HepG2 (cell line): ENCODE measurements around the gene KLF17. TPM values are rescaled to one million over a fixed set of nuclear protein-coding genes. Genes with fewer than 3 reads are reported as not detected.

Source experiments
- ATAC-seq: fragments of 200-7000 bp; cut with Tn5 transposase; 3 replicates; pipeline ENCODE4 v1.9.1; 2020; ENCODE audit warnings: mild to moderate bottlenecking, moderate library complexity
- BruUV-seq: library from RNA; stranded (reverse); fragments of 400-500 nt; replicated peaks from 2 replicates; lab custom pipeline; 2021; lab: Mats Ljungman, UMichigan
- CTCF ChIA-PET: fragments of 300-600 bp; formaldehyde crosslinking; extraction: SDS; loops from one replicate; lab custom pipeline; 2021; ENCODE audit warnings: low total read pairs, inconsistent platforms, low intra/inter-chr PET ratio; lab: Yijun Ruan, JAX
- POLR2A ChIA-PET: fragments of 350-600 bp; sonication (Branson Sonifier 250); formaldehyde crosslinking; loops from one replicate; lab custom pipeline; 2020; ENCODE audit warnings: antibody characterized with exemption, inconsistent platforms; lab: Yijun Ruan, JAX
- DNase-seq: peaks from one replicate; pipeline ENCODE4 v3.0.0-alpha.2; 2015; ENCODE audit warnings: low spot score
- FAIRE-seq: peaks from 3 replicates; lab custom pipeline; 2011; peaks lifted over from hg19 to GRCh38; lab: Jason Lieb, UNC
- H2AFZ ChIP-seq: one replicate; pipeline ENCODE4 v1.6.1; 2011; ENCODE audit warnings: low read length, inconsistent platforms
- H3K27ac ChIP-seq: fragments of 300-600 bp; 3 replicates; pipeline ENCODE4 v1.8.0; 2011; ENCODE audit warnings: mixed run types, mild to moderate bottlenecking, mixed read lengths, low read length, inconsistent platforms; ENCODE audit not compliant: insufficient read depth; ENCODE audit errors: extremely low read length
- H3K27me3 ChIP-seq, 2 experiments: fragments of 200-600 bp in 1 of 2; 2 replicates in 1 of 2; 3 replicates in 1 of 2; pipeline versions ENCODE4 v1.6.0 to v1.8.0; 2011; ENCODE audit warnings: low read length in 2 of 2, mild to moderate bottlenecking in 2 of 2, moderate library complexity in 2 of 2, inconsistent platforms in 1 of 2; ENCODE audit not compliant: insufficient read depth in 2 of 2, control insufficient read depth in 1 of 2
- H3K36me3 ChIP-seq, 2 experiments: fragments of 200-600 bp in 1 of 2; replicated peaks in 1 of 2; 2 replicates in 1 of 2; 3 replicates in 1 of 2; pipeline versions ENCODE4 v1.5.1 to v1.8.0; 2011; ENCODE audit warnings: low read length in 2 of 2, inconsistent platforms in 1 of 2; ENCODE audit not compliant: insufficient read depth in 2 of 2, control insufficient read depth in 1 of 2
- H3K4me1 ChIP-seq: 2 replicates; pipeline ENCODE4 v1.5.1; 2012; ENCODE audit warnings: low read length, inconsistent platforms; ENCODE audit not compliant: insufficient read depth
- H3K4me2 ChIP-seq: 2 replicates; pipeline ENCODE4 v1.6.0; 2011; ENCODE audit warnings: low read depth, low read length, inconsistent platforms
- H3K4me3 ChIP-seq, 3 experiments: fragments of 200-600 bp in 1 of 3; sonication (generic), shearing (Covaris generic) in 1 of 3; replicated peaks in 1 of 3; 2 replicates each; pipeline ENCODE4 v1.5.1; 2011 to 2016; ENCODE audit warnings: low read length in 3 of 3, inconsistent platforms in 2 of 3, low read depth in 2 of 3, mild to moderate bottlenecking in 2 of 3, control low read depth in 1 of 3, mixed read lengths in 1 of 3; ENCODE audit not compliant: insufficient read depth in 1 of 3
- H3K79me2 ChIP-seq: one replicate; pipeline ENCODE4 v1.6.1; 2011; ENCODE audit warnings: low read length, inconsistent platforms; ENCODE audit not compliant: insufficient read depth
- H3K9ac ChIP-seq: 2 replicates; pipeline ENCODE4 v1.6.0; 2011; ENCODE audit warnings: mild to moderate bottlenecking, low read depth, low read length, inconsistent platforms; ENCODE audit not compliant: insufficient read depth
- H3K9me3 ChIP-seq: 2 replicates; pipeline ENCODE4 v1.5.1; 2012; ENCODE audit warnings: mild to moderate bottlenecking, low read length
- H4K20me1 ChIP-seq: 2 replicates; pipeline ENCODE4 v1.6.0; 2011; ENCODE audit warnings: inconsistent platforms, mild to moderate bottlenecking, low read length, moderate library complexity; ENCODE audit not compliant: insufficient read depth
- ELF1 ChIP-seq: sonication (generic); formaldehyde crosslinking; IDR thresholded peaks from 2 replicates; pipeline ENCODE4 v1.4.0; 2020; ENCODE audit warnings: missing genetic modification reagents
- ETV5 ChIP-seq: IDR thresholded peaks from 2 replicates; pipeline ENCODE4 v1.6.1; 2018; ENCODE audit warnings: missing biosample characterization, missing genetic modification reagents, inconsistent platforms, borderline replicate concordance
- FOXA1 ChIP-seq, 2 experiments: fragments of 450-650 bp in 1 of 2; sonication (generic) in 1 of 2; formaldehyde crosslinking in 1 of 2; IDR thresholded peaks; 2 replicates each; pipeline versions ENCODE4 v1.4.0 to v1.6.1; 2016 to 2020; ENCODE audit warnings: missing genetic modification reagents in 1 of 2
- FOXK1 ChIP-seq: sonication (generic); formaldehyde crosslinking; IDR thresholded peaks from 2 replicates; pipeline ENCODE4 v1.4.0; 2020; ENCODE audit warnings: low read depth, missing genetic modification reagents, borderline replicate concordance
- KLF6 ChIP-seq: IDR thresholded peaks from 2 replicates; pipeline ENCODE4 v1.8.0; 2016; ENCODE audit warnings: missing biosample characterization, missing genetic modification reagents
- MLLT10 ChIP-seq: sonication (generic); formaldehyde crosslinking; IDR thresholded peaks from 2 replicates; pipeline ENCODE4 v1.4.0; 2020; ENCODE audit warnings: missing genetic modification reagents
- MTA3 ChIP-seq: sonication (generic); formaldehyde crosslinking; IDR thresholded peaks from 2 replicates; pipeline ENCODE4 v1.4.0; 2020; ENCODE audit warnings: missing genetic modification reagents
- ONECUT2 ChIP-seq: sonication (generic); formaldehyde crosslinking; IDR thresholded peaks from 2 replicates; pipeline ENCODE4 v1.4.0; 2020; ENCODE audit warnings: missing genetic modification reagents
- SNAPC2 ChIP-seq: sonication (generic); formaldehyde crosslinking; IDR thresholded peaks from 2 replicates; pipeline ENCODE4 v1.8.1; 2022; ENCODE audit warnings: mild to moderate bottlenecking, missing genetic modification reagents
- TBX2 ChIP-seq: sonication (generic); formaldehyde crosslinking; IDR thresholded peaks from 2 replicates; pipeline ENCODE4 v1.5.0; 2020; ENCODE audit warnings: missing genetic modification reagents, mild to moderate bottlenecking, borderline replicate concordance
- ZFP90 ChIP-seq: sonication (generic); formaldehyde crosslinking; IDR thresholded peaks from 2 replicates; pipeline ENCODE4 v1.8.0; 2022; ENCODE audit warnings: missing genetic modification reagents, mild to moderate bottlenecking, inconsistent platforms, borderline replicate concordance
- ZNF143 ChIP-seq: sonication (generic); formaldehyde crosslinking; IDR thresholded peaks from 2 replicates; pipeline ENCODE4 v1.4.0; 2020; ENCODE audit warnings: missing genetic modification reagents
- WGBS: methylation state at CpG from one replicate; pipeline ENCODE4 v1.1.6; 2017; ENCODE audit warnings: low lambda C conversion rate; 5-methylcytosine and 5-hydroxymethylcytosine counted together
- in situ Hi-C: cut with HindIII; loops from 2 replicates; pipeline ENCODE4 v1.10.0; 2017; ENCODE audit warnings: low pct_unique_long_range_greater_than_20kb; ENCODE audit not compliant: extremely low pct_ligation_motif_present
- intact Hi-C: fragments of 100-400 bp; cut with micrococcal nuclease; formaldehyde crosslinking; loops from one replicate; pipeline ENCODE4 v1.10.0; 2022; ENCODE audit not compliant: unreplicated experiment
- polyA plus RNA-seq, 8 experiments: library from polyadenylated mRNA; depleted of rRNA in 3 of 8; stranded (reverse) in 7 of 8; unstranded in 1 of 8; fragments of >200 nt; fragmentation: Illumina TruSeq in 4 of 8; extraction: Trizol in 4 of 8; gene quantifications; 2 replicates each; pipeline versions ENCODE4 v1.2.1 to v1.2.3, GENCODE V29; 2011 to 2016; ENCODE audit warnings: low read depth in 4 of 8, missing spikeins in 1 of 8, mixed read lengths in 1 of 8; ENCODE audit not compliant: insufficient read depth in 1 of 8
- total RNA-seq, 5 experiments: library from RNA; depleted of rRNA; stranded (reverse); fragments of >200 nt; fragmentation: Illumina TruSeq; extraction: Trizol; gene quantifications; 2 replicates each; pipeline ENCODE4 v1.2.3, GENCODE V29; 2016; ENCODE audit warnings: low read depth in 1 of 5
- TF ChIP-seq, protein P1 (sequence below): sonication (generic); formaldehyde crosslinking; IDR thresholded peaks from 2 replicates; pipeline ENCODE4 v1.4.0; 2020; ENCODE audit warnings: missing genetic modification reagents, mild to moderate bottlenecking, borderline replicate concordance

Gene KLF17
- total and polyA plus RNA-seq, 2 of the 13 experiments (the other 11 are each of a cell fraction or from before 2014, with no cell fraction given) = not detected

DNA sequence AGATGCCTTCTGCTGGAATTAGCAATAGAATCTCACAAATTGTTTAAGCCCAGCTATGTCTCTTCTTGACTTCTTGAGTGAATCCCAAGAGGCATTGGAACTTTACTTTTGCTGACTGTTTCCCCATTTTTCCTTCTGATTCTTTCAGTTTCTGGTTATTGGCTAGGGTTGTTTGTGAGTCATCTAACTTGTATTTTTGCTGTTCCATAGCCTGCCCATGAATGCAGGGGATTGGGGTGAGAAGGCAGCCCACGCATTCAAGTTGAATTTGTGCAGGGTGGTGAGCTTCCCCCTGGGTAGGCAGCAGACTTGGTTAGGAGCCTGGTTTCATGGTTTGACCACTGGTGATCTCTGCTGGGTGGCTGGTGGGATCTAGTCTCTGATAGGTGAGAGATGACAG lies 10.4 kb upstream of the KLF17 start:
- Histone ChIP-seq H3K27me3 (peaks cover 1 to 33% of the 10 kb centered on the region in 2 experiments; a peak in 3 of 5 replicates), H3K9me3 (no peaks in the 10 kb centered on the region), H3K4me1 (no peaks in the 10 kb centered on the region), H3K9ac (no peak overlapping the region), H2AFZ (no peak overlapping the region), H3K36me3 (no peaks in the 10 kb centered on the region), H4K20me1 (no peaks in the 10 kb centered on the region), H3K4me2 (no peak overlapping the region), H3K79me2 (no peaks in the 10 kb centered on the region), H3K27ac (no peak overlapping the region), H3K4me3 (no peak overlapping the region)
- no peak for ATAC-seq
- WGBS = 50% methylated on average over 1 of the region's 1 CpG
- BruUV-seq = no TSS peak
- POLR2A ChIA-PET = no interaction called here
- intact Hi-C loops (no loop called here), in situ Hi-C loops (no loop called here)
- TF ChIP-seq ONECUT2 (CRISPR knock-in tag) = no peak
- no peak for TF ChIP-seq MLLT10 (CRISPR knock-in tag)
- no peak for TF ChIP-seq MTA3 (CRISPR knock-in tag)
- TF ChIP-seq TBX2 (CRISPR knock-in tag) = no peak
- TF ChIP-seq ELF1 (CRISPR knock-in tag) = no peak
- no peak for TF ChIP-seq ZFP90 (CRISPR knock-in tag)
- TF ChIP-seq ZNF143 (CRISPR knock-in tag) = no peak
- TF ChIP-seq FOXA1 (IDR thresholded peaks at IDR 0.05) = no peak
- no peak for TF ChIP-seq FOXA1 (CRISPR knock-in tag; IDR thresholded peaks at IDR 0.05)
- TF ChIP-seq KLF6 (CRISPR knock-in tag) = no peak
- TF ChIP-seq SNAPC2 = no peak
- TF ChIP-seq, protein P1, sequence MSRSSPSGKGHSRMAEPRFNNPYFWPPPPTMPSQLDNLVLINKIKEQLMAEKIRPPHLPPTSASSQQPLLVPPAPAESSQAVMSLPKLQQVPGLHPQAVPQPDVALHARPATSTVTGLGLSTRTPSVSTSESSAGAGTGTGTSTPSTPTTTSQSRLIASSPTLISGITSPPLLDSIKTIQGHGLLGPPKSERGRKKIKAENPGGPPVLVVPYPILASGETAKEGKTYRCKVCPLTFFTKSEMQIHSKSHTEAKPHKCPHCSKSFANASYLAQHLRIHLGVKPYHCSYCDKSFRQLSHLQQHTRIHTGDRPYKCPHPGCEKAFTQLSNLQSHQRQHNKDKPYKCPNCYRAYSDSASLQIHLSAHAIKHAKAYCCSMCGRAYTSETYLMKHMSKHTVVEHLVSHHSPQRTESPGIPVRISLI (CRISPR knock-in tag) = no peak
- TF ChIP-seq ETV5 (CRISPR knock-in tag) = no peak
- no peak for TF ChIP-seq FOXK1 (CRISPR knock-in tag)
- CTCF ChIA-PET = no interaction called here
- no peak for DNase-seq
- FAIRE-seq = no peak
